GM12878 (cell line): Measurements from ENCODE around the gene PRSS33. TPM values are rescaled to one million over a fixed set of nuclear protein-coding genes. Genes with fewer than 3 reads are reported as not detected.

ENCODE experiments used
- ATAC-seq: fragments of 200-7000 bp; cut with Tn5 transposase; 3 replicates; pipeline ENCODE4 v1.9.1; 2020; ENCODE audit warnings: mild to moderate bottlenecking, moderate library complexity
- BruUV-seq: library from RNA; stranded (reverse); fragments of 400-500 nt; replicated peaks from 2 replicates; lab custom pipeline; 2021; lab: Mats Ljungman, UMichigan
- CTCF ChIA-PET: fragments of 300-600 bp; sonication (Branson Sonifier 250); formaldehyde crosslinking; extraction: SDS; loops from one replicate; lab custom pipeline; 2021; ENCODE audit warnings: inconsistent platforms; lab: Yijun Ruan, JAX
- POLR2A ChIA-PET: fragments of 350-600 bp; formaldehyde crosslinking; extraction: SDS; loops from one replicate; lab custom pipeline; 2021; ENCODE audit warnings: inconsistent platforms; lab: Charles Lee
- RAD21 ChIA-PET: fragments of 300-600 bp; sonication (Branson Sonifier 250); formaldehyde crosslinking; loops from one replicate; lab custom pipeline; 2023; ENCODE audit warnings: antibody characterized with exemption; ENCODE audit not compliant: unreplicated experiment; lab: Charles Lee
- SMC1A ChIA-PET: fragments of 300-600 bp; sonication (Branson Sonifier 250); formaldehyde crosslinking; loops from one replicate; lab custom pipeline; 2023; ENCODE audit not compliant: unreplicated experiment, uncharacterized antibody; lab: Charles Lee
- DNase-seq: peaks from one replicate; pipeline ENCODE4 v3.0.0-alpha.2; 2011; ENCODE audit warnings: low read depth, low spot score
- FAIRE-seq: peaks from 3 replicates; lab custom pipeline; 2011; peaks lifted over from hg19 to GRCh38; lab: Jason Lieb, UNC
- H2AFZ ChIP-seq: 2 replicates; pipeline ENCODE4 v1.6.0; 2011; ENCODE audit warnings: low read depth, low read length, control low read depth; ENCODE audit not compliant: control insufficient read depth
- H3K27ac ChIP-seq: 2 replicates; pipeline ENCODE4 v1.5.1; 2011; ENCODE audit warnings: control low read depth; ENCODE audit not compliant: control insufficient read depth, insufficient read depth
- H3K27me3 ChIP-seq, 2 experiments: replicated peaks in 1 of 2; 2 replicates each; pipeline versions ENCODE4 v1.6.0 to v1.6.1; 2011; ENCODE audit warnings: low read length in 1 of 2; ENCODE audit not compliant: control insufficient read depth in 2 of 2, insufficient read depth in 2 of 2
- H3K36me3 ChIP-seq, 2 experiments: 2 replicates each; pipeline ENCODE4 v1.5.1; 2011; ENCODE audit warnings: low read length in 1 of 2; ENCODE audit not compliant: control insufficient read depth in 2 of 2, insufficient read depth in 2 of 2
- H3K4me1 ChIP-seq: 2 replicates; pipeline ENCODE4 v1.6.1; 2011; ENCODE audit warnings: mild to moderate bottlenecking, low read length, moderate library complexity, mixed read lengths; ENCODE audit not compliant: control insufficient read depth, insufficient read depth
- H3K4me2 ChIP-seq: 2 replicates; pipeline ENCODE4 v1.6.0; 2011; ENCODE audit warnings: control low read depth; ENCODE audit not compliant: control insufficient read depth, insufficient read depth
- H3K4me3 ChIP-seq: fragments of 200-600 bp; sonication (generic); 2 replicates; pipeline ENCODE4 v1.5.1; 2016
- H3K79me2 ChIP-seq: 2 replicates; pipeline ENCODE4 v1.6.0; 2011; ENCODE audit warnings: low read length; ENCODE audit not compliant: control insufficient read depth, insufficient read depth
- H3K9ac ChIP-seq: 2 replicates; pipeline ENCODE4 v1.8.0; 2011; ENCODE audit warnings: low read length, control low read depth, mixed read lengths; ENCODE audit not compliant: control insufficient read depth, insufficient read depth
- H3K9me3 ChIP-seq: replicated peaks from 3 replicates; pipeline ENCODE4 v1.5.1; 2011; ENCODE audit warnings: mild to moderate bottlenecking, low read length; ENCODE audit not compliant: control insufficient read depth, insufficient read depth
- H4K20me1 ChIP-seq: 2 replicates; pipeline ENCODE4 v1.6.0; 2011; ENCODE audit not compliant: control insufficient read depth, insufficient read depth
- CREB1 ChIP-seq: IDR thresholded peaks from 2 replicates; pipeline ENCODE4 v1.6.1; 2012; ENCODE audit warnings: low read depth, mild to moderate bottlenecking, inconsistent platforms
- EP300 ChIP-seq, 2 experiments: fragments of 150-350 bp in 1 of 2; IDR thresholded peaks; 2 replicates each; pipeline ENCODE4 v1.6.1; 2011 to 2012; ENCODE audit warnings: low read depth in 2 of 2, low read length in 2 of 2, borderline replicate concordance in 1 of 2, improper control_type of control experiment in 1 of 2, inconsistent platforms in 1 of 2; ENCODE audit not compliant: control insufficient read depth in 1 of 2
- FOXK2 ChIP-seq: fragments of 450-650 bp; IDR thresholded peaks from 2 replicates; pipeline ENCODE4 v1.6.1; 2017; ENCODE audit warnings: mild to moderate bottlenecking, moderate library complexity
- MYB ChIP-seq: fragments of 150-350 bp; IDR thresholded peaks from 2 replicates; pipeline ENCODE4 v1.6.1; 2014; ENCODE audit warnings: mild to moderate bottlenecking, low read depth, low read length, borderline replicate concordance
- NBN ChIP-seq: fragments of 450-650 bp; IDR thresholded peaks from 2 replicates; pipeline ENCODE4 v1.6.1; 2016
- NR2C2 ChIP-seq: IDR thresholded peaks from 2 replicates; pipeline ENCODE4 v1.6.1; 2011; ENCODE audit warnings: borderline replicate concordance, low read depth; ENCODE audit not compliant: control insufficient read depth, insufficient read length
- NR2F1 ChIP-seq: fragments of 450-650 bp; conservative IDR thresholded peaks from 2 replicates; pipeline ENCODE4 v1.6.1; 2017; ENCODE audit warnings: mild to moderate bottlenecking
- TARDBP ChIP-seq: IDR thresholded peaks from 2 replicates; pipeline ENCODE4 v1.6.1; 2016; ENCODE audit warnings: borderline replicate concordance
- ZNF24 ChIP-seq: fragments of 450-650 bp; IDR thresholded peaks from 2 replicates; pipeline ENCODE4 v1.6.1; 2017; ENCODE audit warnings: antibody characterized with exemption, mild to moderate bottlenecking
- WGBS: methylation state at CpG from one replicate; pipeline ENCODE4 v1.1.6; 2016; ENCODE audit warnings: low lambda C conversion rate; ENCODE audit not compliant: insufficient replicate concordance, insufficient coverage; ENCODE audit errors: missing lambda C conversion rate; 5-methylcytosine and 5-hydroxymethylcytosine counted together
- in situ Hi-C: fragments of 300-500 bp; cut with MboI; formaldehyde crosslinking; loops from 9 replicates; pipeline ENCODE4 v1.14.3; 2018; ENCODE audit warnings: mixed read lengths
- intact Hi-C: fragments of 100-400 bp; cut with micrococcal nuclease; formaldehyde crosslinking; loops from one replicate; pipeline ENCODE4 v1.14.2; 2022; ENCODE audit not compliant: unreplicated experiment
- polyA plus RNA-seq, 11 experiments: library from polyadenylated mRNA; depleted of rRNA in 4 of 11; unstranded in 6 of 11; stranded (reverse) in 5 of 11; fragments of >200 nt; fragmentation: Nextera tagmentation in 4 of 11; fragmentation: Illumina TruSeq in 1 of 11; extraction: Ambion mirVana in 4 of 11; extraction: Trizol in 1 of 11; gene quantifications; 1 replicate in 1 of 11; 2 replicates in 10 of 11; pipeline versions ENCODE4 v1.2.1 to v1.2.3, GENCODE V29; 2011 to 2016; ENCODE audit warnings: inconsistent platforms in 2 of 11, missing spikeins in 2 of 11, low read depth in 1 of 11
- total RNA-seq, 4 experiments: library from RNA; depleted of rRNA in 3 of 4; stranded (reverse); fragments of >200 nt in 3 of 4; fragmentation: Illumina TruSeq in 1 of 4; extraction: Trizol in 1 of 4; gene quantifications; 2 replicates each; pipeline versions ENCODE4 v1.2.1 to v1.2.3, GENCODE V29; 2013 to 2021
- TF ChIP-seq, protein P1 (sequence below): fragments of 450-650 bp; IDR thresholded peaks from 2 replicates; pipeline ENCODE4 v1.6.1; 2018; ENCODE audit warnings: mild to moderate bottlenecking, low read depth, moderate library complexity; ENCODE audit not compliant: partially characterized antibody

PRSS33 gene
- total and polyA plus RNA-seq, 10 of the 15 experiments (the other 5 are each of a cell fraction or from before 2014, with no cell fraction given) = not detected

DNA sequence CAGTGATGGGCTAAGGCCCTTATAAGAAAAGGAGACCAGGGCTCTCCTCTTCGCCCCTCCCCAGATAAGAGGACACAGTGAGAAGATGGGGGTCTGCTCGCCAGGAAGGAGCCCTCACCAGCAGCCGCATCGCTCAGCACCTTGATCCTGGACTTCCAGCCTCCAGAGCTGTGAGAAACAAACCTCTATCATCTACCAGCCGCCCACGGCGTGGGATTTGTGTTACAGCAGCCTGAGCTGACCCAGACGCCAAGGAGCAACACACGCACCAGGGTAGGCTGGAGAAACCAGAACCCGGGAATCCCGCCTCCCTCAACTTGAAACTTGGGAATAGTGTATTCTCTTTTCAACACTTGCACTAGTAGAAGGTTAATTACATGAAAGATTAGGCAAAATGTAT is 38.5 kb upstream of the PRSS33 start:
- H3K4me2 ChIP-seq = no peak overlapping the region
- no peaks in the 10 kb centered on the region for H3K9me3 ChIP-seq
- no peak overlapping the region for H3K9ac ChIP-seq
- ChIA-PET SMC1A (no interaction called here), POLR2A (no interaction called here)
- H2AFZ ChIP-seq = no peak overlapping the region
- BruUV-seq = no TSS peak
- H3K36me3 ChIP-seq = no peaks in the 10 kb centered on the region
- TF ChIP-seq EP300 (IDR thresholded peaks at IDR 0.05; ENCODE audit: borderline replicate concordance in 1 of 2, control insufficient read depth in 1 of 2, low read depth in 2 of 2, low read length in 2 of 2) (no peak), FOXK2 (no peak), NR2F1 (no peak), ZNF24 (no peak), NBN (no peak), CREB1 (no peak), TARDBP (no peak), MYB (no peak), NR2C2 (no peak)
- TF ChIP-seq, protein P1, sequence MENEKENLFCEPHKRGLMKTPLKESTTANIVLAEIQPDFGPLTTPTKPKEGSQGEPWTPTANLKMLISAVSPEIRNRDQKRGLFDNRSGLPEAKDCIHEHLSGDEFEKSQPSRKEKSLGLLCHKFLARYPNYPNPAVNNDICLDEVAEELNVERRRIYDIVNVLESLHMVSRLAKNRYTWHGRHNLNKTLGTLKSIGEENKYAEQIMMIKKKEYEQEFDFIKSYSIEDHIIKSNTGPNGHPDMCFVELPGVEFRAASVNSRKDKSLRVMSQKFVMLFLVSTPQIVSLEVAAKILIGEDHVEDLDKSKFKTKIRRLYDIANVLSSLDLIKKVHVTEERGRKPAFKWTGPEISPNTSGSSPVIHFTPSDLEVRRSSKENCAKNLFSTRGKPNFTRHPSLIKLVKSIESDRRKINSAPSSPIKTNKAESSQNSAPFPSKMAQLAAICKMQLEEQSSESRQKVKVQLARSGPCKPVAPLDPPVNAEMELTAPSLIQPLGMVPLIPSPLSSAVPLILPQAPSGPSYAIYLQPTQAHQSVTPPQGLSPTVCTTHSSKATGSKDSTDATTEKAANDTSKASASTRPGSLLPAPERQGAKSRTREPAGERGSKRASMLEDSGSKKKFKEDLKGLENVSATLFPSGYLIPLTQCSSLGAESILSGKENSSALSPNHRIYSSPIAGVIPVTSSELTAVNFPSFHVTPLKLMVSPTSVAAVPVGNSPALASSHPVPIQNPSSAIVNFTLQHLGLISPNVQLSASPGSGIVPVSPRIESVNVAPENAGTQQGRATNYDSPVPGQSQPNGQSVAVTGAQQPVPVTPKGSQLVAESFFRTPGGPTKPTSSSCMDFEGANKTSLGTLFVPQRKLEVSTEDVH = no peak
- TF ChIP-seq, all 136 proteins: peak for 0
- ChIA-PET RAD21 (no interaction called here), CTCF (no interaction called here)
- DNase-seq (no peak), FAIRE-seq (no peak), ATAC-seq (no peak)
- H3K27ac ChIP-seq = no peak overlapping the region
- WGBS = 57% methylated on average over 11 of the region's 11 CpGs
- no peaks in the 10 kb centered on the region for H4K20me1 ChIP-seq
- in situ Hi-C loops (no loop called here), intact Hi-C loops (no loop called here)
- H3K27me3 ChIP-seq = no peaks in the 10 kb centered on the region
- H3K4me1 ChIP-seq = peaks cover 4% of the 10 kb centered on the region; the same call in 1 of the 2 replicates
- H3K79me2 ChIP-seq = no peaks in the 10 kb centered on the region
- no peak overlapping the region for H3K4me3 ChIP-seq
